HG03354 (cell line): ENCODE results near the gene SHROOM2.
"Not testable (repeated sequence)": the region's sequence is repeated elsewhere in the genome, so short reads cannot be mapped to it uniquely, and the experiment has no call there.

Experiments used
- ATAC-seq: cut with Tn5 transposase; IDR thresholded peaks from one replicate; pipeline ENCODE4 v1.9.1; 2021; ENCODE audit warnings: mild to moderate bottlenecking; ENCODE audit not compliant: unreplicated experiment, poor library complexity, severe bottlenecking

The SHROOM2 gene

GRCh38 chrX:9772943-9773342 lies 13.3 kb upstream of the SHROOM2 start:
- ATAC-seq: no peak

GRCh38 chrX:9775930-9776329 lies 10.3 kb upstream of the SHROOM2 start:
- no peak for ATAC-seq

GRCh38 chrX:9781941-9782340 lies 4.3 kb upstream of the SHROOM2 start:
- no peak for ATAC-seq

GRCh38 chrX:9784332-9784731 lies 1.9 kb upstream of the SHROOM2 start:
- ATAC-seq: no peak

GRCh38 chrX:9785254-9785943 lies 830 bp upstream of the SHROOM2 start:
- no peak for ATAC-seq

- ATAC-seq: no peak
Observed at GRCh38 chrX:9786798-9787635, 788 bp downstream of the SHROOM2 start.

- ATAC-seq: no peak
Observed at GRCh38 chrX:9788911-9789310, 2.7 kb downstream of the SHROOM2 start.

- ATAC-seq: no peak
Observed at GRCh38 chrX:9789555-9789954, 3.3 kb downstream of the SHROOM2 start.

- no peak for ATAC-seq
Observed at GRCh38 chrX:9790866-9791265, 4.6 kb downstream of the SHROOM2 start.

- no peak for ATAC-seq
Observed at GRCh38 chrX:9794495-9794894, 8.3 kb downstream of the SHROOM2 start.

GRCh38 chrX:9797384-9798360 lies 11.4 kb downstream of the SHROOM2 start:
- ATAC-seq: no peak

- ATAC-seq: no peak
Observed at GRCh38 chrX:9802737-9803136, 16.5 kb downstream of the SHROOM2 start.

GRCh38 chrX:9804444-9804843 lies 18.2 kb downstream of the SHROOM2 start:
- no peak for ATAC-seq

- no peak for ATAC-seq
Observed at GRCh38 chrX:9805956-9806355, 19.7 kb downstream of the SHROOM2 start.

GRCh38 chrX:9807355-9808182 lies 21.3 kb downstream of the SHROOM2 start:
- no peak for ATAC-seq

- ATAC-seq: not testable (repeated sequence)
Observed at GRCh38 chrX:9809876-9810275, 23.6 kb downstream of the SHROOM2 start.

- not testable (repeated sequence) for ATAC-seq
Observed at GRCh38 chrX:9811086-9811485, 24.9 kb downstream of the SHROOM2 start.

- no peak for ATAC-seq
Observed at GRCh38 chrX:9816084-9816700, 30.0 kb downstream of the SHROOM2 start.

- no peak for ATAC-seq
Observed at GRCh38 chrX:9821572-9821971, 35.3 kb downstream of the SHROOM2 start.
